Kidney glomerular epithelial cell (primary cell): Measurements from ENCODE around the gene LAD1.
A peak's percentile ranks its signal among the peaks of the same experiment; 100 is the strongest.

ENCODE experiments used
- DNase-seq: peaks from one replicate; lab custom pipeline; 2025; lab: John Stamatoyannopoulos, UW

The LAD1 gene

DNA sequence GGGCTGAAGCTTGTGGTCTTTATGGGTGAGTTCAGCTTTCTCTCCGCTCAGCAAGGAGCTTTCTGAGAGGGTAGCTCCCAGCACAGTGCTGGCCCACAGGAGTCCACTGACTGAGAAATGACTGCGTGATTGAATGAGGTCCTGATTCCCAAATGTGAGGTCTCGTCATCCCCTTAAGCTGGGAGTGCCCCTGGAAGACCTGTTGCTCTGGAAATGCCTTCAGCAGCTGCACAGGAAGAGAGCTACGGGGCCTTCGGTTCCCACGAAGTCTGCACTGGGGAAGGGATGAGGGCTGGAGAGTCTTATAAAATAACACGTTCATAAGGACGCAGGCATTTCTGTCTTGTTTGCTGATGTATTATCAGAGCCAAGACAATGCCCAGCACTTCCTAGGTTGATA lies 35.7 kb downstream of the LAD1 start:
- no peak for DNase-seq

DNA sequence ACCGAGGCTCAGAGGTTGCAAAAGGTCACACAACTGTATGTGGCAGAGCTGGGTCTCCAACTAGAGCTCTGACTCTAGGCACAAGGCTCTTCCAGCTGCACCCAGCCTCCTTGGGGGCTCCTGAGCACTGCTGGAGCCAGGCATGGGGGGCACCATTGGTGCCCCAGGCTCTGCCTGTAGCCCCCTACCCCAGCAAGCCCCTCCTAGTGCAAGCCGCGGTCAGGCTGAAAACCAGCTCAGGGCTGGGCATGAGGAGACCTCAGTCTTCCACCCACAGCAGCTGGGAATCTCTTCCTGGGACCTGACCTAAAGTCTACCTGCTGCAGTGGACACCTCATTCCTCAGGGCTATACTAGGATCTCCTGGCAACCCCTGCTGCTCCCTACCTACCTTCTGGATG lies 36.2 kb downstream of the LAD1 start:
- no peak for DNase-seq

DNA sequence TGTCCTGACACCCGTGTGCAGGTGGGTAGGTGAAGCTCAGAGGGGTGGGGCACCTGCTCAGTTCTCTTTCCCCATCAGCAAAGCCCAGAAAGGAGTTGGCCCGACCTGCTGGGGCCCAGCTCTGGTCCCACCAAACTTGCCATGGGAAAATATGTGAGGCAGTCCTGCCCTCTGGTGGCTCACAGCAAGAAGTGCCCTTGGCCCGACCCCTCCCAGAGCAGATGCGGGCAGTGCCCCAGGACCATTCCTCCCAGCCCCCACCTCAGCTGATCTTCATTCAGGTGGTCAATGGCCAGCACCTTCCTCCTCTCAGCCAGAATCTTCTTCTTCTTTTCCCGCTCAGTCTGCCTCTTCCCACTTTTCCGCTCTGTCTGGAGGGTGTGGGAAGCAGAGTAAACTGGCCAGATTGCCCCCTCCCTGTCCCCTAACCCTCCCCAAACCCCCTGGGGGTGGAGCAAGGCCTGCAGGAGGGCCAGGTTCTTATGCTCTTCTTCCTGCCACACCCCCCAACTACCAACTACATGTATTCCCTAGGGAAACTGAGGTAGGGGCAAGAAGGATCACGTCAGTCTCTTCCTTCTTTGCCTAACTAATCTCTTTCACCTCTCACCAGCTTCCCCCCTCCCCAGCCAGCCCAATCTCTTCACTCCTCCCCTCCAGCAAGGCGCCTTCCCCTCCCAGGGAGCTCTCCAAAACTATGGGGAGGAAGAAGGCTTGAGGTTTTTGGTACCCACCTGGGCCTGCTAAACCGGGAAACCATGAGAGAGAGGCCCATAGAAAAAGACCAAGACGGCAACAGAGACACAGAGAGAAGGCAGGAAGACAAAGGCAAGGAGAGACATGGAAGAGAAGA lies 37.2 kb downstream of the LAD1 start:
- DNase-seq, result peak; percentile 31

DNA sequence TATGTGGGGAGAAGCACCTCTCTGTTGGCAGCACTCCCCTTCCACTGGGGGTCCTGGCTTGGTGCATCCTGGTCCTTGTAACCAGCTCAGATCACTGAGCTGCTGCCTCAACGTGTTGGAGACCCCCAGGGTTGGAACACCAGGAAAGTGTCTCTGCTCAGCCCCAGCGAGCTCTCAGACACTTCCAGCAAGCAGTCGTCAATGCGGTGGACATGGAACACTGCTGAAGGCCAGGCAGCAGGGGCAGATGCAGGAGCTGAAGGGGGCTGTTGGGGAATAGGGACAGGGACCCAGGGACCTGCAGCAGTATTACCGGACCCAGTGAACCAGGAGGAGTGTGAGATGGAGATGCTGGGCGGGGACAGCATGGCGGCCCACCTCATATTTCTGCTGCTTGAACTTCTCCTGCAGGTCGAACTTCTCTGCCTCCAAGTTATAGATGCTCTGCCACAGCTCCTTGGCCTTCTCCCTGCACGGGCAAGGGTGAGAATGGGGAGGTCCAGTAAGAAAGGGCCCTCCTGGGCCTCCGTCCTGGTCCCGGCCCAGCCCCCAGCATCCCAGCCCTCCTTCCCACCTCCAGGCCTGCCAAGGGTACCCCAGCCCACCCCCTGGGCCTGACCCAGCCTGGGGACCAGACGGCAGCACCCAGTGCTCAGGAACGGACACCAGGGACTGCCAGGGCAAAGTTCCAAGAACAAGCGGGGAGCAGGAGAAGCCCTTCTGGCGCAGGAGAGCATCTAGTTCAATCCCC lies 38.0 kb downstream of the LAD1 start:
- no peak for DNase-seq

GRCh38 chr1:201360486-201360885 lies 38.6 kb downstream of the LAD1 start:
- DNase-seq, result no peak

DNA sequence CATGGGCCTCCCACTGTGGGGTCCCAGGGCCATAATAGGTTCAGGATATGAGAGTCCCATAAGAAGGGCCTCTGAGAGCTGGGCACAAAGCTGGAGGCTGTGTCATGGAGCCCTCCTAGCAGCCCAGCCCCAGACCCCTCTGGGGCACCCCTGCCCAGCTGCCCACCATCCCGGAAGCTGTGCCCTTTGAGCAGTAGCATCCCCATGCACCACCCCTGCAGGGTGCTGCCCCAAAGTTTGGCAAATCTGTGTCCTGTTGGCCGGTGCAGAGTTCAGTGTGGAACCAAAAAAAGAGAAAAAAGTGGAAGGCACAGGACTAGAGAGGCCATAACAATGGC lies 39.3 kb downstream of the LAD1 start:
- DNase-seq, result no peak

GRCh38 chr1:201359031-201359872 lies 39.9 kb downstream of the LAD1 start:
- no peak for DNase-seq

DNA sequence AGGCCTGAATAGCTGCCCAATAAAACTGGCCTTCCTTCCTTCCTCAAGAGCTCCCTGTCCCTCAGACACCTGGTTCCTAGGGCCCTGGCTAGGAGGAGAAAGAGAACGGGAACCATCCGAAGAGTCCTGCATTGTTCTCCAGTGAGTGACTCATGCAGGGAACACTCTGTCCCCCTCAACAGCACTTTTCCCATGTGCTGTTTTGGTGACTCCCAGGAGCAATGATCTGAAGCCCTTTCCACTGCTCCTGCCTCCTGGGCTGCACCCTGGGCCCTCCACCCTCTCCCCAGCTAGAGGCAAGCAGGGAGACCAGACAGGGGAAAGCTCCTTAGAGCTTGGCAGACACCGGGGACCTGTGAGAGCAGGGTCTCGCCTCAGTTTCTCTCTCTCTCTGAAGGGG lies 40.5 kb downstream of the LAD1 start:
- no peak for DNase-seq

- no peak for DNase-seq
Observed at GRCh38 chr1:201357636-201358348, 41.3 kb downstream of the LAD1 start.

GRCh38 chr1:201357211-201357610 lies 41.9 kb downstream of the LAD1 start:
- no peak for DNase-seq

DNA sequence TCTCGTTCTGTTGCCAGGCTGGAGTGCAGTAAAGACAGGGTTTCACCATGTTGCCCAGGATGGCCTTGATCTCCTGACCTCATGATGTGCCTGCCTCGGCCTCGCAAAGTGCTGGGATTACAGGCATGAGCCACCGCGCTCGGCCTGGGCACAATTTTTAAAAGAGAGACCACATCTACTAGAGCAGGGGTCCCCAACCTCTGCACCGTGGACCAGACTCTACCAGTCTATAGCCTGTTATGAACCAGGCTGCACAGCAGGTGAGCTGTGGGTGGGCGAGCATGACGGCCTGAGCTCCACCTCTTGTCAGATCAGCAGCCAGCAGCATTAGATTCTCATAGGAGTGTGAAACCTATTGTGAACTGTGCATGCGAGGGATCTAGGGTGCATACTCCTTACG lies 42.4 kb downstream of the LAD1 start:
- DNase-seq, result no peak

- DNase-seq, result no peak
Observed at GRCh38 chr1:201356236-201356635, 42.9 kb downstream of the LAD1 start.

DNA sequence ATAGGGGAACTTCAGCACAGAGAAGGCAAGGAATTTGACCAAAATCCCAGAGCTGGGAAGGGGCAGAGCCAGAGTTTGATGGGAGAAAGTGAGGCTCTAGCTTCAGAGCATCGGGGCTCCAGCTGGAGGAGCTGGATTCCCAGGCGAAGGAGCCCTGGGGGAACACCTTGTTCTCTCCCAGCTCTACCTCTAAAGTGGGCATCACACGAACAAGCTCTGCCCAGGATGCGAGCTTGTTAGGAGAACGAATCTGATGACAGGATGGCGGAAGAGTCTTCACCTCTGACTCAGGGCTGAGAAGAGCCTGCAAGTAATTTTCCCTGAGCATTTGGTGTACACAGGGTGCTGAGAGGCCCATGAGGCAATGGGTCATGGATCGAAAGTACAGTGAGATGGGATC lies 43.7 kb downstream of the LAD1 start:
- DNase-seq, result no peak

GRCh38 chr1:201354901-201355295 lies 44.2 kb downstream of the LAD1 start:
- no peak for DNase-seq

- no peak for DNase-seq
Observed at GRCh38 chr1:201354151-201354900, 44.8 kb downstream of the LAD1 start.

DNA sequence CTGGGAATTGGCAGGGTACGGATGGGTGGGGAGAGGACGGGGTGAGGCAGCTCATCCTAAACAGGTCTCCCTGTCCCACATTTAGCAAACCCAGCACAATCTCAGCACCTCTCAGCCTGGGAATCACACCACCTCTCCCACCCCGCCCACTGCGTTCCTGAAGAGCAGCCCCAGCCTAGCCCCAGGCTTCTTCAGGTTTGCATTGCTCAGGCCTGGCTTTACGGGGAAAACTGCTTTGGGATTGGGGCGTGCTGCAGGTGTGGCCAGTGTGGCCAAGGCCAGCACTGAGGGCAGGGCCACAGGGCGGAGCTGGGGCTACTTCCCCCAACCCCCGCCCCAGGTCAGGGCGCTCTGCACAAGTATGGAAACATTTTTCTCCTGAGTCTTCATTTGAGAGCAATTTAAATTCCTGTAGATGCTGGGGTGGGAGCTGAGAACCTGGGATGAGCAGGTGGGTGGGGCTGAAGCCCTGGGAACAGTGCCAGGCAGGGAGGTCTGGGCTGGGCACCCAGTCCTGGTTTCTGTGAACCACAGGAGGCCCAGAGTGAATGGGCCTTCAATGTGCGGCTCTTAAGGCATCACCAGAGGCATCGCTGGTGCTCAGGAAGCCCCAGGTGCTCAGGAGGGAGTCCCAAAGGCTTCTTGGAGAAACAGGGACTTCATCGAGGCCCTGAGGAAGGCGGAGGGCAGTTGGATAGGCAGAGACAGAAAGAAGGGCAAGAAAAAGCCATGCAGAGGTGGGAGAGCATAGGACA lies 45.8 kb downstream of the LAD1 start:
- no peak for DNase-seq

DNA sequence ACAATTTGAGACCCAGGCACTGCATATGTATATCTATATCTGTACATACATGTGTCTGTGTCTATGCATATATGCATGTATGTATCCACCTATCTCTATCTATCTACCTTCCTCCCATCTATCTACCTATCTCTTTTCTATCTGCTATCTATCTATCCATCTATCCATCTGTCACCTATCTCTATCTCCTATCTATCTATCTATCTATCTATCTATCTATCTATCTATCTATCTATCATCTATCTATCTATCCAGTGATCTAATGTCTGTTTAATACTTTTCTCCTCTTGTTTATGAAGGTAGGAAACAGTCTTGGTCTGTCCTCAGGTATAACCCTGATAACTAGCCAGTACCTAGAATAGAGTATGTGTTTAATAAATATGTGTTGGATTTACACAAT lies 47.5 kb downstream of the LAD1 start:
- DNase-seq, result no peak

GRCh38 chr1:201350884-201351283 lies 48.2 kb downstream of the LAD1 start:
- DNase-seq, result no peak

DNA sequence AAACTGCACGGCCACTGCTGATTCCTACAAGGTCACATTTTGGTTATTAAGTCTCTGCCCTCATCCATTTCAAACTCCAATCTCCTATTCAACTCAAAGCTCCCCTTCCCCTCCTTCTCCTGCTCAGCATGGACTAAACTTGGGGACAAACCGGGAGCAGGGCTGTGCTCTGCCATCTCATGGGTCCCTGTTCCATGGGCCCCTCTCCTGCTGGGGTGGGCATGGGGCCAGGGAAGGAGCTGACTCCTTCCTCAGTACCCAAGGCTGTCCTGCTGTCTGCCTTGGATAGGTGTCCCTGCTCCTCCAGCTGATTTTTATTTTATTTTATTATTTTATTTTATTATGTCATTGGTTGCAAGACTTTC lies 48.8 kb downstream of the LAD1 start:
- no peak for DNase-seq

DNA sequence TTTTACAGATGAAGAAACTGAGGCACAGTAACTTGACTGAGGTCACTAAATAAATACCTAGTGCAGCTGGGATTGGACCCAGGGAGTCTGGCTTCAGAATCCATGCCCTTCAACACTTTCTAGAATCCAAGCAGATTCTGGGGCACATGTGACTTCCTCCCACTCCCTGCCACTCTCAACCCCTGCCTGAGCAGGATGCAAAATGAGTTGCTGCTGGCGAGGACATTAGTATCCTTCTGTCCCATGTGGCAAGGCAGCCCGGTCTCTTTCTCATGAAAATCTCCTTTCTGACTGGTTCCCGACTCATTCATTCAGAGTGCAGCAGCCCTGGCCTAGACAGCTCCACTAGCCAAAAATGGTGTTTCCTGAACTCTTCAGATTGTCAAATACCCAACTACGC lies 50.0 kb downstream of the LAD1 start:
- DNase-seq, result no peak

- peak; percentile 31 for DNase-seq
Observed at GRCh38 chr1:201348211-201348566, 50.9 kb downstream of the LAD1 start.
